Mesenchymal stem cell (in vitro differentiated cells and primary cell): ENCODE measurements around the gene NCOA7.
"Not testable (repeated sequence)": the region's sequence is repeated elsewhere in the genome, so short reads cannot be mapped to it uniquely, and the experiment has no call there.

Experiments
- DNase-seq: peaks from one replicate; pipeline ENCODE4 v3.0.0-alpha.2; 2013
- H2AFZ ChIP-seq: one replicate; pipeline ENCODE4 v1.6.1; 2013; ENCODE audit warnings: low read depth, mild to moderate bottlenecking, control low read depth, inconsistent platforms, low read length, moderate library complexity
- H2AK5ac ChIP-seq: 2 replicates; pipeline ENCODE4 v1.6.1; 2013; ENCODE audit warnings: low read length, moderate library complexity, mild to moderate bottlenecking, inconsistent platforms; ENCODE audit not compliant: severe bottlenecking
- H2BK120ac ChIP-seq: one replicate; pipeline ENCODE4 v1.6.1; 2013; ENCODE audit warnings: low read depth, mild to moderate bottlenecking, inconsistent platforms, low read length, moderate library complexity
- H2BK12ac ChIP-seq, 2 experiments: one replicate each; pipeline ENCODE4 v1.6.1; 2013; ENCODE audit warnings: inconsistent platforms in 2 of 2, low read length in 2 of 2, mild to moderate bottlenecking in 2 of 2, moderate library complexity in 2 of 2, control low read depth in 1 of 2
- H2BK15ac ChIP-seq: one replicate; pipeline ENCODE4 v1.6.1; 2013; ENCODE audit warnings: mild to moderate bottlenecking, low read depth, inconsistent platforms; ENCODE audit not compliant: poor library complexity, severe bottlenecking
- H2BK5ac ChIP-seq: 2 replicates; pipeline ENCODE4 v1.6.1; 2013; ENCODE audit warnings: low read depth, mild to moderate bottlenecking, low read length, control low read depth, inconsistent platforms; ENCODE audit not compliant: poor library complexity, severe bottlenecking
- H3K14ac ChIP-seq, 2 experiments: one replicate each; pipeline ENCODE4 v1.6.1; 2013; ENCODE audit warnings: inconsistent platforms in 2 of 2, low read length in 2 of 2, control low read depth in 1 of 2, mild to moderate bottlenecking in 1 of 2, moderate library complexity in 1 of 2
- H3K18ac ChIP-seq, 2 experiments: one replicate each; pipeline ENCODE4 v1.6.1; 2013; ENCODE audit warnings: inconsistent platforms in 2 of 2, low read length in 2 of 2, control low read depth in 1 of 2, low read depth in 1 of 2, mild to moderate bottlenecking in 1 of 2
- H3K23ac ChIP-seq, 2 experiments: one replicate each; pipeline ENCODE4 v1.6.1; 2013; ENCODE audit warnings: inconsistent platforms in 2 of 2, low read length in 2 of 2, mild to moderate bottlenecking in 2 of 2, moderate library complexity in 2 of 2, control low read depth in 1 of 2
- H3K27ac ChIP-seq: 2 replicates; pipeline ENCODE4 v1.5.1; 2013; ENCODE audit warnings: mild to moderate bottlenecking, moderate library complexity, low read length, control low read depth, inconsistent platforms; ENCODE audit not compliant: poor library complexity, severe bottlenecking
- H3K27me3 ChIP-seq, 2 experiments: 2 replicates each; pipeline versions ENCODE4 v1.6.1 to v1.7.0; 2013; ENCODE audit warnings: low read length in 2 of 2, mild to moderate bottlenecking in 2 of 2, moderate library complexity in 2 of 2, control low read depth in 1 of 2, inconsistent platforms in 1 of 2; ENCODE audit not compliant: control insufficient read depth in 1 of 2, insufficient read depth in 1 of 2
- H3K36me3 ChIP-seq, 2 experiments: 2 replicates each; pipeline versions ENCODE4 v1.6.1 to v1.7.0; 2013; ENCODE audit warnings: low read length in 2 of 2, control low read depth in 1 of 2, inconsistent platforms in 1 of 2, low read depth in 1 of 2, mild to moderate bottlenecking in 1 of 2; ENCODE audit not compliant: insufficient read depth in 2 of 2, control insufficient read depth in 1 of 2
- H3K4ac ChIP-seq, 2 experiments: one replicate each; pipeline ENCODE4 v1.6.1; 2013; ENCODE audit warnings: inconsistent platforms in 2 of 2, low read length in 2 of 2, mild to moderate bottlenecking in 2 of 2, moderate library complexity in 2 of 2, control low read depth in 1 of 2, low read depth in 1 of 2
- H3K4me1 ChIP-seq: 2 replicates; pipeline ENCODE4 v1.6.1; 2013; ENCODE audit warnings: low read depth, low read length, control low read depth; ENCODE audit not compliant: control insufficient read depth, insufficient read depth
- H3K4me2 ChIP-seq: 2 replicates; pipeline ENCODE4 v1.6.1; 2013; ENCODE audit warnings: low read length, mild to moderate bottlenecking, inconsistent platforms; ENCODE audit not compliant: poor library complexity, severe bottlenecking
- H3K4me3 ChIP-seq, 2 experiments: 2 replicates each; pipeline versions ENCODE4 v1.5.1 to v1.7.0; 2013; ENCODE audit warnings: low read length in 2 of 2, mild to moderate bottlenecking in 2 of 2, control low read depth in 1 of 2, low read depth in 1 of 2; ENCODE audit not compliant: insufficient read depth in 1 of 2
- H3K79me1 ChIP-seq: replicated peaks from 2 replicates; pipeline ENCODE4 v1.6.1; 2013; ENCODE audit warnings: mild to moderate bottlenecking, control low read depth, low read length, inconsistent platforms; ENCODE audit not compliant: poor library complexity, severe bottlenecking
- H3K9ac ChIP-seq: 2 replicates; pipeline ENCODE4 v1.7.0; 2013; ENCODE audit warnings: mild to moderate bottlenecking, low read length, moderate library complexity
- H3K9me3 ChIP-seq: 2 replicates; pipeline ENCODE4 v1.7.0; 2013; ENCODE audit warnings: mild to moderate bottlenecking, low read length; ENCODE audit not compliant: control insufficient read depth
- H4K8ac ChIP-seq: one replicate; pipeline ENCODE4 v1.6.1; 2013; ENCODE audit warnings: inconsistent platforms, mild to moderate bottlenecking, low read length, moderate library complexity
- H4K91ac ChIP-seq: one replicate; pipeline ENCODE4 v1.6.1; 2013; ENCODE audit warnings: mild to moderate bottlenecking, low read length, inconsistent platforms
- WGBS: methylation state at CpG from one replicate; pipeline ENCODE4 v1.1.7; 2013; ENCODE audit warnings: mixed read lengths; 5-methylcytosine and 5-hydroxymethylcytosine counted together

NCOA7 gene

GRCh38 chr6:125932451-125932795, 141.7 kb downstream of the NCOA7 start:
- no peaks in the 10 kb centered on the region for H3K9me3 ChIP-seq
- no peak overlapping the region for H2AFZ ChIP-seq
- H3K23ac ChIP-seq: no peak overlapping the region
- no peak overlapping the region for H3K4ac ChIP-seq
- no peak overlapping the region for H3K14ac ChIP-seq
- no peak overlapping the region for H2BK12ac ChIP-seq
- no peak overlapping the region for H4K8ac ChIP-seq
- H3K9ac ChIP-seq: no peak overlapping the region
- H3K79me1 ChIP-seq: no peaks in the 10 kb centered on the region
- H2BK15ac ChIP-seq: no peak overlapping the region
- no peak for DNase-seq
- no peak overlapping the region for H2AK5ac ChIP-seq
- no peak overlapping the region for H2BK120ac ChIP-seq
- no peak overlapping the region for H3K18ac ChIP-seq
- no peak overlapping the region for H3K4me3 ChIP-seq
- H3K27me3 ChIP-seq: no peaks in the 10 kb centered on the region
- no peaks in the 10 kb centered on the region for H3K4me1 ChIP-seq
- H3K4me2 ChIP-seq: no peak overlapping the region
- H2BK5ac ChIP-seq: no peak overlapping the region
- no peak overlapping the region for H3K27ac ChIP-seq
- H3K36me3 ChIP-seq: peaks cover 4 to 39% of the 10 kb centered on the region in 2 experiments
- H4K91ac ChIP-seq: no peak overlapping the region

- H2AFZ ChIP-seq, H3K9me3 ChIP-seq, H2AK5ac ChIP-seq, H2BK5ac ChIP-seq, H3K9ac ChIP-seq, DNase-seq, H3K79me1 ChIP-seq, H3K27me3 ChIP-seq, H2BK12ac ChIP-seq, H3K14ac ChIP-seq, H3K18ac ChIP-seq, H3K27ac ChIP-seq, H2BK15ac ChIP-seq, H2BK120ac ChIP-seq, H4K8ac ChIP-seq, H3K23ac ChIP-seq, H3K4me3 ChIP-seq, H3K4me1 ChIP-seq, H3K4me2 ChIP-seq, H4K91ac ChIP-seq, H3K4ac ChIP-seq: not testable (repeated sequence)
- WGBS: 92% methylated on average over 2 of the region's 5 CpGs
- peaks cover 0 to 11% of the 10 kb centered on the region in 2 experiments for H3K36me3 ChIP-seq
These were observed 144.8 kb downstream of the NCOA7 start for GRCh38 chr6:125935520-125935919.

GRCh38 chr6:125939026-125939425, 148.3 kb downstream of the NCOA7 start:
- Histone ChIP-seq H3K4me1 (no peaks in the 10 kb centered on the region), H3K36me3 (no peaks in the 10 kb centered on the region), H3K4me2 (no peak overlapping the region), H4K8ac (no peak overlapping the region), H2BK12ac (no peak overlapping the region), H3K18ac (no peak overlapping the region), H3K79me1 (no peaks in the 10 kb centered on the region), H3K9ac (no peak overlapping the region), H3K9me3 (no peaks in the 10 kb centered on the region), H3K4me3 (no peak overlapping the region), H2AK5ac (no peak overlapping the region), H3K4ac (no peak overlapping the region), H2BK5ac (no peak overlapping the region), H2BK15ac (no peak overlapping the region), H4K91ac (no peak overlapping the region), H3K23ac (no peak overlapping the region), H3K27ac (no peak overlapping the region), H2AFZ (no peak overlapping the region), H2BK120ac (no peak overlapping the region), H3K27me3 (no peaks in the 10 kb centered on the region), H3K14ac (no peak overlapping the region)
- DNase-seq: no peak
- 35% methylated on average over 1 of the region's 1 CpG for WGBS

- no peak overlapping the region for H3K27ac ChIP-seq
- no peaks in the 10 kb centered on the region for H3K27me3 ChIP-seq
- H2AFZ ChIP-seq: no peak overlapping the region
- H3K4me2 ChIP-seq: no peak overlapping the region
- H3K9me3 ChIP-seq: no peaks in the 10 kb centered on the region
- H2BK5ac ChIP-seq: no peak overlapping the region
- no peak overlapping the region for H3K23ac ChIP-seq
- no peak overlapping the region for H4K91ac ChIP-seq
- no peak overlapping the region for H2BK12ac ChIP-seq
- WGBS: 94% methylated on average over 2 of the region's 2 CpGs
- H3K4ac ChIP-seq: no peak overlapping the region
- no peaks in the 10 kb centered on the region for H3K79me1 ChIP-seq
- H2AK5ac ChIP-seq: no peak overlapping the region
- H2BK15ac ChIP-seq: no peak overlapping the region
- no peak overlapping the region for H2BK120ac ChIP-seq
- no peak overlapping the region for H3K14ac ChIP-seq
- no peak overlapping the region for H4K8ac ChIP-seq
- H3K36me3 ChIP-seq: no peaks in the 10 kb centered on the region
- H3K4me1 ChIP-seq: no peaks in the 10 kb centered on the region
- H3K4me3 ChIP-seq: no peak overlapping the region
- H3K9ac ChIP-seq: no peak overlapping the region
- no peak overlapping the region for H3K18ac ChIP-seq
- DNase-seq: no peak
These were observed 149.0 kb downstream of the NCOA7 start for GRCh38 chr6:125939791-125940190.
